ENCODE results near the gene CFAP65. TPM values are rescaled to one million over a fixed set of nuclear protein-coding genes. Genes with fewer than 3 reads are reported as not detected.

The CFAP65 gene
- total and polyA plus RNA-seq, 2 of the 13 experiments (the other 11 are each of a cell fraction or from before 2014, with no cell fraction given) = 0.05 TPM; not detected in 1

DNA sequence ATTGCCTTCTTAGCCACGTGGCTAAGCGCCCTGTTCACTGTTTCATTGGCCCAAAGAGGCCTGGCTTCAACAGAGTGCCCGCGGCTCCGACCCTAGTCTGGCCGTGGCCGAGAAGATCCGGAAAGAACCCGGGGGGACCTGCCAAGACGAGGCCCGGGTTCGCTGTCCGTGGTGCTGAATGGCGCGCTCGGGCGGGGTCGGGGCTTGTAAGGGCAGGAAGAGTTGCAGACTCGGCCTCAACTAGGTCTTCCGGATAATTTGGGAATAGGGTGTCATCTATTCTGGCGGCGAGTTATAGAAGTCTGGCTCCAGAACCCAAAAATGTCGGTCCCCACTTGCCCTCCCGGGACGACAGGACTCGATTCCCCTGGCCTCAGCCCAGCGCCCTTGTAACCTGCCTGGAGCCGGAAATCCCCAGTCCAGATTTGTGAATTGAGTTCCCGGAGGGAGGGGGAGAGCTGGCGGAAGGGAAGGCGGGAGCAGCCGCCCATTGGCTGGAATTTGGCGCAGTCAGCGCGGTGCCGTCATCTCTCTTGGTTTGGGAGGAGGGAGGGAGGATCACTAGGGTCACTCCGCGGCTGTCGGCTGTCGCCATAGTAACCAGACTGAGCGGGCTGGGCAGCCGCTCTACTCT is 78.3 kb downstream of the CFAP65 start (continued):
- TF ChIP-seq HIVEP1 (CRISPR knock-in tag; IDR thresholded peaks at IDR 0.05) = peak; percentile 84
- TF ChIP-seq ZNF891 (CRISPR knock-in tag; IDR thresholded peaks at IDR 0.05) = peak; percentile 95
- peak; percentile 61; the same call in 1 of the 2 replicates for TF ChIP-seq BCL6 (CRISPR knock-in tag; IDR thresholded peaks at IDR 0.05)
- TF ChIP-seq TOE1 (CRISPR knock-in tag; IDR thresholded peaks at IDR 0.05) = no peak
- 0 out of 2 replicates have a peak, but pooled peaks have one; percentile 27 for TF ChIP-seq ZNF614 (CRISPR knock-in tag; IDR thresholded peaks at IDR 0.05; ENCODE audit: borderline replicate concordance)
- TF ChIP-seq, protein P1, sequence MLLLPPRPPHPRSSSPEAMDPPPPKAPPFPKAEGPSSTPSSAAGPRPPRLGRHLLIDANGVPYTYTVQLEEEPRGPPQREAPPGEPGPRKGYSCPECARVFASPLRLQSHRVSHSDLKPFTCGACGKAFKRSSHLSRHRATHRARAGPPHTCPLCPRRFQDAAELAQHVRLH (CRISPR knock-in tag; IDR thresholded peaks at IDR 0.05; ENCODE audit: borderline replicate concordance, low read depth) = peak; percentile 94; the same call in 1 of the 2 replicates
- TF ChIP-seq MTA1 (CRISPR knock-in tag; IDR thresholded peaks at IDR 0.05; ENCODE audit: borderline replicate concordance) = no peak
- TF ChIP-seq SMYD3 (CRISPR knock-in tag; IDR thresholded peaks at IDR 0.05) = peak; percentile 73; the same call in 1 of the 2 replicates
- TF ChIP-seq ZSCAN12 (CRISPR knock-in tag; IDR thresholded peaks at IDR 0.05) = peak; percentile 99
- 0 out of 2 replicates have a peak, but pooled peaks have one; percentile 71 for TF ChIP-seq RELA (CRISPR knock-in tag; IDR thresholded peaks at IDR 0.05)
- TF ChIP-seq TRIM24 (CRISPR knock-in tag; IDR thresholded peaks at IDR 0.05) = no peak
- TF ChIP-seq, protein P2, sequence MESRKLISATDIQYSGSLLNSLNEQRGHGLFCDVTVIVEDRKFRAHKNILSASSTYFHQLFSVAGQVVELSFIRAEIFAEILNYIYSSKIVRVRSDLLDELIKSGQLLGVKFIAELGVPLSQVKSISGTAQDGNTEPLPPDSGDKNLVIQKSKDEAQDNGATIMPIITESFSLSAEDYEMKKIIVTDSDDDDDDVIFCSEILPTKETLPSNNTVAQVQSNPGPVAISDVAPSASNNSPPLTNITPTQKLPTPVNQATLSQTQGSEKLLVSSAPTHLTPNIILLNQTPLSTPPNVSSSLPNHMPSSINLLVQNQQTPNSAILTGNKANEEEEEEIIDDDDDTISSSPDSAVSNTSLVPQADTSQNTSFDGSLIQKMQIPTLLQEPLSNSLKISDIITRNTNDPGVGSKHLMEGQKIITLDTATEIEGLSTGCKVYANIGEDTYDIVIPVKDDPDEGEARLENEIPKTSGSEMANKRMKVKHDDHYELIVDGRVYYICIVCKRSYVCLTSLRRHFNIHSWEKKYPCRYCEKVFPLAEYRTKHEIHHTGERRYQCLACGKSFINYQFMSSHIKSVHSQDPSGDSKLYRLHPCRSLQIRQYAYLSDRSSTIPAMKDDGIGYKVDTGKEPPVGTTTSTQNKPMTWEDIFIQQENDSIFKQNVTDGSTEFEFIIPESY (CRISPR knock-in tag; IDR thresholded peaks at IDR 0.05) = peak; percentile 55; the same call in 1 of the 2 replicates
- TF ChIP-seq CHCHD3 (CRISPR knock-in tag; IDR thresholded peaks at IDR 0.05) = no peak
- no peak for TF ChIP-seq MAZ (IDR thresholded peaks at IDR 0.05; ENCODE audit: borderline replicate concordance, low read depth, low read length)
- peak; percentile 86 for TF ChIP-seq MAZ (CRISPR knock-in tag; IDR thresholded peaks at IDR 0.05; ENCODE audit: low read depth)
- no peak for TF ChIP-seq HNRNPK (IDR thresholded peaks at IDR 0.05; ENCODE audit: low read depth, low read length, poor library complexity, severe bottlenecking)
- peak; percentile 89; the same call in 1 of the 2 replicates for TF ChIP-seq ZBTB20 (CRISPR knock-in tag; IDR thresholded peaks at IDR 0.05; ENCODE audit: borderline replicate concordance, low read depth)
- TF ChIP-seq CEBPB (IDR thresholded peaks at IDR 0.05; ENCODE audit: borderline replicate concordance, low read depth, low read length) = no peak
- TF ChIP-seq, protein P3, sequence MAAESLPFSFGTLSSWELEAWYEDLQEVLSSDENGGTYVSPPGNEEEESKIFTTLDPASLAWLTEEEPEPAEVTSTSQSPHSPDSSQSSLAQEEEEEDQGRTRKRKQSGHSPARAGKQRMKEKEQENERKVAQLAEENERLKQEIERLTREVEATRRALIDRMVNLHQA (CRISPR knock-in tag; IDR thresholded peaks at IDR 0.05) = no peak
- TF ChIP-seq SMC3 (IDR thresholded peaks at IDR 0.05; ENCODE audit: low read length) = no peak
- TF ChIP-seq, protein P4, sequence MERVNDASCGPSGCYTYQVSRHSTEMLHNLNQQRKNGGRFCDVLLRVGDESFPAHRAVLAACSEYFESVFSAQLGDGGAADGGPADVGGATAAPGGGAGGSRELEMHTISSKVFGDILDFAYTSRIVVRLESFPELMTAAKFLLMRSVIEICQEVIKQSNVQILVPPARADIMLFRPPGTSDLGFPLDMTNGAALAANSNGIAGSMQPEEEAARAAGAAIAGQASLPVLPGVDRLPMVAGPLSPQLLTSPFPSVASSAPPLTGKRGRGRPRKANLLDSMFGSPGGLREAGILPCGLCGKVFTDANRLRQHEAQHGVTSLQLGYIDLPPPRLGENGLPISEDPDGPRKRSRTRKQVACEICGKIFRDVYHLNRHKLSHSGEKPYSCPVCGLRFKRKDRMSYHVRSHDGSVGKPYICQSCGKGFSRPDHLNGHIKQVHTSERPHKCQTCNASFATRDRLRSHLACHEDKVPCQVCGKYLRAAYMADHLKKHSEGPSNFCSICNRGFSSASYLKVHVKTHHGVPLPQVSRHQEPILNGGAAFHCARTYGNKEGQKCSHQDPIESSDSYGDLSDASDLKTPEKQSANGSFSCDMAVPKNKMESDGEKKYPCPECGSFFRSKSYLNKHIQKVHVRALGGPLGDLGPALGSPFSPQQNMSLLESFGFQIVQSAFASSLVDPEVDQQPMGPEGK (CRISPR knock-in tag; IDR thresholded peaks at IDR 0.05) = peak; percentile 75
- no peak for TF ChIP-seq SMARCE1 (IDR thresholded peaks at IDR 0.05; ENCODE audit: borderline replicate concordance)
- peak; percentile 90; the same call in 1 of the 2 replicates for TF ChIP-seq IRX3 (CRISPR knock-in tag; IDR thresholded peaks at IDR 0.05; ENCODE audit: borderline replicate concordance, low read depth)
- TF ChIP-seq GPN1 (CRISPR knock-in tag; IDR thresholded peaks at IDR 0.05; ENCODE audit: borderline replicate concordance) = peak; percentile 89; the same call in 1 of the 2 replicates

Data from HepG2 (cell line).